ENCODE measurements around the gene TSPAN18.

DNA sequence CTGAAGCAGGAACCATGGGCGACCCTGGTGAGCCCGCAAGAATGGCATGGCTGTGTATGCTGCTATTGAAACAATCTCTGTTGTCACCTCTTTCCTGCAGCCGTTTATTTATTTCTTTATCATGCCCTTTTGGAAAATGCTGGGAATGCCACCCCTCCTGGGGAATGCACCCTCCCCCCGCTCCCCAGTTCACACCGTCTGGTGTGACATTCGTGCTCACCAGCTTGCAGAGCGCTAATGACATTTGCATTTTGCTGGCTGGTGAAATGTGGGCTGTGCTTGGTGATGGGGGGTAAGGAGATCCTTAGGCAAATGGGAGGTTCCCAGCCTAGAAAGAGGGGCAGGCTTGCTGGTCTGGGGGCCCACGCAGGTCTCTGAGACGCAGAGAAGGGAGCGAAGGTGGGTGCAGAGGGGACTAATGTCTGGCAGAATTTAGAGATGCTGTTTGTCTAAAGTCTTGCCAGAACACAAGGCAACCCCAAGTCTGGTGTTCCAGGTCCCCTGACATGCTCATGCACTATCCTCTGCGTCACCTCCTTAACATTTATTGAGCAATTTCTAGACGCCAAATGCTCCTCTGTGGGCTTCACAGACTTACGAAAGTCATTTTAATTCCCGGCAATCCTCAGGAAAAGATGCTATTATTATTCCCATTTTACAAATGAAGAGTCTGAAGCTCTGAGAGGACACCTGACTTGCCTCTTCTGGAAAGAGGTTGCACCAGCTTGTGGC, 132.2 kb downstream of the TSPAN18 start:
- TF ChIP-seq, protein P1, sequence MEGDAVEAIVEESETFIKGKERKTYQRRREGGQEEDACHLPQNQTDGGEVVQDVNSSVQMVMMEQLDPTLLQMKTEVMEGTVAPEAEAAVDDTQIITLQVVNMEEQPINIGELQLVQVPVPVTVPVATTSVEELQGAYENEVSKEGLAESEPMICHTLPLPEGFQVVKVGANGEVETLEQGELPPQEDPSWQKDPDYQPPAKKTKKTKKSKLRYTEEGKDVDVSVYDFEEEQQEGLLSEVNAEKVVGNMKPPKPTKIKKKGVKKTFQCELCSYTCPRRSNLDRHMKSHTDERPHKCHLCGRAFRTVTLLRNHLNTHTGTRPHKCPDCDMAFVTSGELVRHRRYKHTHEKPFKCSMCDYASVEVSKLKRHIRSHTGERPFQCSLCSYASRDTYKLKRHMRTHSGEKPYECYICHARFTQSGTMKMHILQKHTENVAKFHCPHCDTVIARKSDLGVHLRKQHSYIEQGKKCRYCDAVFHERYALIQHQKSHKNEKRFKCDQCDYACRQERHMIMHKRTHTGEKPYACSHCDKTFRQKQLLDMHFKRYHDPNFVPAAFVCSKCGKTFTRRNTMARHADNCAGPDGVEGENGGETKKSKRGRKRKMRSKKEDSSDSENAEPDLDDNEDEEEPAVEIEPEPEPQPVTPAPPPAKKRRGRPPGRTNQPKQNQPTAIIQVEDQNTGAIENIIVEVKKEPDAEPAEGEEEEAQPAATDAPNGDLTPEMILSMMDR (IDR thresholded peaks at IDR 0.05) = no peak
- TF ChIP-seq POLR2A (IDR thresholded peaks at IDR 0.05) = no peak
